ENCODE data around the gene BRD4. TPM values are rescaled to one million over a fixed set of nuclear protein-coding genes. Genes with fewer than 3 reads are reported as not detected.

Gene BRD4
- total RNA-seq, 4 donors from 2014 or later = 34.7 to 69.6 (median 36.0) TPM

DNA sequence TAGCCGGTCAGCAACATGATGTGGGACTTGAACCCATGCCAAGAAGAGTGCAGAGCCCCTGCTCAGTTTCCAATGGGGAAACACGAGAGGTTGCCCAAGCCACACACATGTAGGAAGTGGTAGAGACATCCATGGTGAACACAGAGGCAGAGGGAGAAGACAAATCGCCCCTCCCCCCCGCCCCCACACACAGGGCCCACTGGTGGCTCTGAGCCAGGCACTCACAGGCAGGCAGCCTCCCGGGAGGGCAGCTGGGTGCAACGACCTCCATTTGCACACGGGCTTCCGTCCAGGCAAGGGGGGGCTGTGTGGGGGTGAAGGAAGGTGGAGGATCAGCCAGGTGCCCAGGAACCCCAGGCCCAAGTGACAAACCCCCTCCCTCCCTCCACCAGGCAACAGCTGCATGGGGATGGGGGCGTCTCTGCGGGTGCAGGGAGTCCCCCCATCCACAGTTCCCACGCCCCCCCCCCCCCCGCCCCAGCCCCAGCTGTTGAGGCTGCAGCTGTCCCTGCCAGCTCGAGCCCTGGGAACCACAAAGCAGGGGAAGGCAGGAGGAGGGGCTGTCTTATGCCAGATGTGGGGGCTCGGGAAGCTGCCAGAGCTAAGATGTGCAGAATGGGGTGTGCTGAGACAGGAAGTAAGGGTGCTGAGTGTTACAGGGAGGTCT is 134.9 kb downstream of the BRD4 start:
- H3K4me1 ChIP-seq = peaks cover 0 to 55% (median 16%) of the 10 kb centered on the region in 4 donors
- H3K27me3 ChIP-seq = peaks cover 0 to 43% of the 10 kb centered on the region in 2 donors
- no peaks in the 10 kb centered on the region for H3K9me3 ChIP-seq
- no peak for DNase-seq (ENCODE audit: low spot score in 2 of 2)
- WGBS, 2 donors = 4 to 9% methylated on average over 12 of the region's 14 CpGs
- H3K4me3 ChIP-seq = peak overlapping the region in 1 of 4 donors; percentile 0
- no peaks in the 10 kb centered on the region for H3K36me3 ChIP-seq
- peak overlapping the region in 2 of 4 donors; percentile 37 to 79 for H3K27ac ChIP-seq
- TF ChIP-seq, protein P1, sequence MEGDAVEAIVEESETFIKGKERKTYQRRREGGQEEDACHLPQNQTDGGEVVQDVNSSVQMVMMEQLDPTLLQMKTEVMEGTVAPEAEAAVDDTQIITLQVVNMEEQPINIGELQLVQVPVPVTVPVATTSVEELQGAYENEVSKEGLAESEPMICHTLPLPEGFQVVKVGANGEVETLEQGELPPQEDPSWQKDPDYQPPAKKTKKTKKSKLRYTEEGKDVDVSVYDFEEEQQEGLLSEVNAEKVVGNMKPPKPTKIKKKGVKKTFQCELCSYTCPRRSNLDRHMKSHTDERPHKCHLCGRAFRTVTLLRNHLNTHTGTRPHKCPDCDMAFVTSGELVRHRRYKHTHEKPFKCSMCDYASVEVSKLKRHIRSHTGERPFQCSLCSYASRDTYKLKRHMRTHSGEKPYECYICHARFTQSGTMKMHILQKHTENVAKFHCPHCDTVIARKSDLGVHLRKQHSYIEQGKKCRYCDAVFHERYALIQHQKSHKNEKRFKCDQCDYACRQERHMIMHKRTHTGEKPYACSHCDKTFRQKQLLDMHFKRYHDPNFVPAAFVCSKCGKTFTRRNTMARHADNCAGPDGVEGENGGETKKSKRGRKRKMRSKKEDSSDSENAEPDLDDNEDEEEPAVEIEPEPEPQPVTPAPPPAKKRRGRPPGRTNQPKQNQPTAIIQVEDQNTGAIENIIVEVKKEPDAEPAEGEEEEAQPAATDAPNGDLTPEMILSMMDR (IDR thresholded peaks at IDR 0.05) = no peak
- TF ChIP-seq POLR2A (IDR thresholded peaks at IDR 0.05) = no peak
- no peak for TF ChIP-seq EP300 (IDR thresholded peaks at IDR 0.05)

GRCh38 chr19:15196360-15197005 is 135.9 kb downstream of the BRD4 start:
- H3K4me3 ChIP-seq = peak overlapping the region in 1 of 4 donors; percentile 51
- WGBS, 2 donors = 55 to 65% methylated on average over 4 of the region's 4 CpGs

DNA sequence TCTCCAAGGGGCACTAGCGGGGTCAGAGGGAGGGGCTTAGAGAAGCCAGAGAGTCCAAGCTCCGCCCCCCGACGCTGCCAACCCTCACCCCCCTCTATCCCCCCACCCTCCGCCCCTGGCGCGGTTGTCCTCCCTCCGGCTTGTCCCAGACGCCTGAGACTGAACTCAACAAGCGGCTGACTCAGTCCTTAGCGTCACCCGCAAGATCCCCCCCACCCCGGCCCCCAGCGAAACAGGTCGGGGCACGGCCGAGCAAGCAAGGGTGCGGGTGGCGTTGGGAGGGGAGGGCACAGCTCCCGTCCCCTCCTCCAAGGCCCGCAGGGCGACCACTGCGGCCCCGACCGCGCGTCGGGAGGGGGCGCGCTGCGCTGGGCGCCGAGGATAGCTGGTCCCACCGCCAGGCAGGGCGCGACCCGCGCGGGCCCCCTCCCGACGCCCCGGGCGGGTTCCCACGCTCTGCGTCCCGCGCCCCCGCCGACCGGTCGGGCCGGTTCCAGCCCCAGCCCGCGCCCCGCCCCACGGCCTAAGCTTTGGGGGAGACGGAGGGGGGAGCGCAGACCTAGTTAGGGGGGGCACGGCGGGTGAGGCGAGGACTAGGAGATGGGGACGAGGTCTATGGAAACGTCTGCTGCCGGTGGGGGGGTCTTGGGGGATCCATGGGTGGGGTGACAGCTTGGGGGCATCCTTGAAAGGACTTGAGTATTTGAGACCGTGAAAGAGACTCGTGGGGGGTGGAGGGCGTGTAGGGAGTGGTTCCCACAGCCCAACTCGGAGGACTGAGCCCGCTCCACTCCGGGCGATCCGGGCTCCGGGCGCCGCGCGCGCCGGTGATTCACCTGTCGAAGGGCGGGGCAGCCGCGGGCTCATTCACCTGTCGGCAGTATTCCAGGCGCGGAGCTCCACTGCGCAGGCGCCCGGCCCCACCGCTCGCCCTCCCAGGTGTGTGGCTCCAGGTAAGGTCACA is 136.7 kb downstream of the BRD4 start:
- TF ChIP-seq POLR2A (IDR thresholded peaks at IDR 0.05) = no peak
- TF ChIP-seq, protein P1 (IDR thresholded peaks at IDR 0.05) = peak in 1 of 5 experiments; percentile 17
- no peak for TF ChIP-seq EP300 (IDR thresholded peaks at IDR 0.05)
- Histone ChIP-seq H3K27ac (peak overlapping the region; percentile 28 to 79 (median 50)), H3K4me3 (peak overlapping the region; percentile 30 to 51 (median 33)), H3K36me3 (peaks cover 0 to 12% (median 0%) of the 10 kb centered on the region in 3 donors), H3K4me1 (peaks cover 0 to 55% (median 16%) of the 10 kb centered on the region in 4 donors), H3K27me3 (peaks cover 0 to 40% of the 10 kb centered on the region in 2 donors), H3K9me3 (no peaks in the 10 kb centered on the region)
- no peak for DNase-seq (ENCODE audit: low spot score in 2 of 2)
- WGBS, 2 donors = 12 to 17% methylated on average over 32 to 61 of the region's 91 CpGs

More at GRCh38 chr19:15196360-15197005, 135.9 kb downstream of the BRD4 start:
- H3K27me3 ChIP-seq = peaks cover 0 to 43% of the 10 kb centered on the region in 2 donors
- no peaks in the 10 kb centered on the region for H3K9me3 ChIP-seq
- peak overlapping the region in 2 of 4 donors; percentile 46 to 79 for H3K27ac ChIP-seq
- no peak for DNase-seq (ENCODE audit: low spot score in 2 of 2)
- peaks cover 0 to 6% (median 0%) of the 10 kb centered on the region in 3 donors for H3K36me3 ChIP-seq
- TF ChIP-seq POLR2A (IDR thresholded peaks at IDR 0.05) (no peak), EP300 (IDR thresholded peaks at IDR 0.05) (no peak)
- TF ChIP-seq, protein P1 (IDR thresholded peaks at IDR 0.05) = no peak
- peaks cover 0 to 55% (median 16%) of the 10 kb centered on the region in 4 donors for H3K4me1 ChIP-seq

- Histone ChIP-seq H3K27ac (peak overlapping the region in 3 of 4 donors; percentile 36 to 79 (median 65)), H3K27me3 (peaks cover 0 to 33% of the 10 kb centered on the region in 2 donors), H3K9me3 (no peaks in the 10 kb centered on the region), H3K4me1 (peaks cover 0 to 48% (median 10%) of the 10 kb centered on the region in 4 donors), H3K4me3 (peak overlapping the region in 3 of 4 donors; percentile 30 to 51 (median 31)), H3K36me3 (peaks cover 0 to 12% (median 0%) of the 10 kb centered on the region in 3 donors)
- TF ChIP-seq POLR2A (IDR thresholded peaks at IDR 0.05) (no peak), EP300 (IDR thresholded peaks at IDR 0.05) (no peak)
- TF ChIP-seq, protein P1 (IDR thresholded peaks at IDR 0.05) = no peak
- WGBS, 2 donors = 24 to 39% methylated on average over 6 of the region's 6 CpGs
- no peak for DNase-seq (ENCODE audit: low spot score in 2 of 2)
These were observed 137.4 kb downstream of the BRD4 start for GRCh38 chr19:15194938-15195337.

Measured in tibial nerve (tissue), 4 donors.